CD4-positive, alpha-beta T cell (primary cell): ENCODE measurements around the gene NFRKB. TPM values are rescaled to one million over a fixed set of nuclear protein-coding genes. Genes with fewer than 3 reads are reported as not detected.

ENCODE experiments used
- ATAC-seq: fragments of 200-7000 bp; cut with Tn5 transposase; one replicate; pipeline ENCODE4 v1.10.0; 2022; ENCODE audit warnings: mild to moderate bottlenecking; ENCODE audit not compliant: poor library complexity
- CTCF ChIA-PET: fragments of 350-600 bp; sonication (Branson Sonifier 250); formaldehyde crosslinking; loops from one replicate; lab custom pipeline; 2021; ENCODE audit warnings: antibody characterized with exemption, inconsistent platforms; lab: Charles Lee
- POLR2A ChIA-PET: fragments of 350-600 bp; sonication (Branson Sonifier 250); formaldehyde crosslinking; loops from one replicate; lab custom pipeline; 2021; ENCODE audit warnings: antibody characterized with exemption, inconsistent platforms; lab: Charles Lee
- DNase-seq, 14 experiments: peaks; one replicate each; pipeline ENCODE4 v3.0.0-alpha.2; 2013 to 2020; ENCODE audit warnings: mixed read lengths in 2 of 14
- H3K27ac ChIP-seq, 2 donors: one replicate each; pipeline versions ENCODE4 v1.5.1 to v1.7.0; 2013; ENCODE audit warnings: low read length in 2 of 2, low read depth in 1 of 2, mild to moderate bottlenecking in 1 of 2
- H3K27me3 ChIP-seq, 2 experiments: 1 replicate in 1 of 2; 2 replicates in 1 of 2; pipeline versions ENCODE4 v1.6.1 to v1.7.0; 2013; ENCODE audit warnings: low read length in 2 of 2, control low read depth in 1 of 2, mild to moderate bottlenecking in 1 of 2, moderate library complexity in 1 of 2; ENCODE audit not compliant: insufficient read depth in 2 of 2, control insufficient read depth in 1 of 2
- H3K36me3 ChIP-seq: one replicate; pipeline ENCODE4 v1.6.1; 2013; ENCODE audit warnings: low read length, control low read depth; ENCODE audit not compliant: insufficient read depth
- H3K4me1 ChIP-seq: one replicate; pipeline ENCODE4 v1.6.1; 2013; ENCODE audit warnings: low read length, control low read depth; ENCODE audit not compliant: insufficient read depth
- H3K4me3 ChIP-seq: one replicate; pipeline ENCODE4 v1.5.1; 2013; ENCODE audit warnings: mild to moderate bottlenecking, low read length, moderate library complexity
- H3K9me3 ChIP-seq, 2 experiments: 1 replicate in 1 of 2; 2 replicates in 1 of 2; pipeline versions ENCODE4 v1.6.1 to v1.7.0; 2013; ENCODE audit warnings: low read length in 2 of 2, mild to moderate bottlenecking in 2 of 2, control low read depth in 1 of 2, moderate library complexity in 1 of 2; ENCODE audit not compliant: control insufficient read depth in 1 of 2, insufficient read depth in 1 of 2
- H3K27ac Mint-ChIP-seq: one replicate; pipeline ENCODE4 v1.8.0; 2020; ENCODE audit warnings: mixed read lengths
- H3K27me3 Mint-ChIP-seq: one replicate; pipeline ENCODE4 v1.8.0; 2021; ENCODE audit warnings: mixed read lengths
- H3K36me3 Mint-ChIP-seq: one replicate; pipeline ENCODE4 v1.8.0; 2021; ENCODE audit warnings: low read depth, mixed read lengths
- H3K4me1 Mint-ChIP-seq: one replicate; pipeline ENCODE4 v1.8.0; 2021; ENCODE audit warnings: low read depth, mixed read lengths
- H3K4me3 Mint-ChIP-seq: one replicate; pipeline ENCODE4 v1.8.0; 2020; ENCODE audit warnings: mild to moderate bottlenecking, mixed read lengths
- H3K9me3 Mint-ChIP-seq: one replicate; pipeline ENCODE4 v1.8.0; 2020; ENCODE audit warnings: mixed read lengths
- CTCF ChIP-seq: fragments of 200-600 bp; IDR thresholded peaks from one replicate; pipeline ENCODE4 v1.8.0; 2022; ENCODE audit warnings: antibody characterized with exemption, mild to moderate bottlenecking
- intact Hi-C, 2 experiments: fragments of 100-400 bp; cut with DNase I in 1 of 2; cut with micrococcal nuclease in 1 of 2; formaldehyde crosslinking; loops; one replicate each; pipeline versions ENCODE4 v1.15.1 to v1.9.0; 2023 to 2025; cut with DNase I, micrococcal nuclease
- total RNA-seq, 174 experiments: library from RNA in 2 of 174; stranded (reverse) in 2 of 174; gene quantifications; one replicate each; pipeline ENCODE4 v1.2.3 and lab custom pipeline; 2021 to 2026

Gene NFRKB
- total RNA-seq, 2 experiments from 2014 or later: 61.7 to 64.5 TPM

- ChIA-PET POLR2A (interaction anchor here (0.6 kb wide), 1 partner anchor 198 kb away, joined by 3 read pairs; no protein-coding TSS in a partner anchor), CTCF (interaction anchor here (0.6 to 1.7 kb wide), 2 partner anchors 10 to 351 kb away, joined by 4 to 8 read pairs; no protein-coding TSS in a partner anchor)
- Mint-ChIP-seq H3K4me3 (no peak overlapping the region), H3K27ac (no peak overlapping the region), H3K4me1 (no peaks in the 10 kb centered on the region), H3K9me3 (no peaks in the 10 kb centered on the region), H3K27me3 (no peaks in the 10 kb centered on the region), H3K36me3 (peaks cover 57% of the 10 kb centered on the region)
- TF ChIP-seq CTCF: no peak
- ATAC-seq: no peak
- no peaks in the 10 kb centered on the region for H3K4me1 ChIP-seq
- H3K27me3 ChIP-seq: no peaks in the 10 kb centered on the region
- intact Hi-C loops: no loop called here
- H3K9me3 ChIP-seq: no peaks in the 10 kb centered on the region
- H3K27ac ChIP-seq: no peak overlapping the region
- peaks cover 26% of the 10 kb centered on the region for H3K36me3 ChIP-seq
- no peak overlapping the region for H3K4me3 ChIP-seq
- no peak for DNase-seq
Measured at GRCh38 chr11:129932381-129933067, 37.1 kb upstream of the NFRKB start.

GRCh38 chr11:129930743-129931142, 35.4 kb upstream of the NFRKB start:
- peaks cover 55% of the 10 kb centered on the region for H3K36me3 Mint-ChIP-seq
- Histone ChIP-seq H3K4me3 (no peak overlapping the region), H3K27ac (peak overlapping the region in 1 of 2 donors; percentile 22), H3K4me1 (no peaks in the 10 kb centered on the region), H3K27me3 (no peaks in the 10 kb centered on the region), H3K36me3 (peaks cover 26% of the 10 kb centered on the region), H3K9me3 (no peaks in the 10 kb centered on the region)
- ChIA-PET POLR2A (no interaction called here), CTCF (no interaction called here)
- no peaks in the 10 kb centered on the region for H3K27me3 Mint-ChIP-seq
- no peak for TF ChIP-seq CTCF
- H3K4me1 Mint-ChIP-seq: no peaks in the 10 kb centered on the region
- H3K9me3 Mint-ChIP-seq: no peaks in the 10 kb centered on the region
- intact Hi-C loops: no loop called here
- DNase-seq (peak in 2 of 14 experiments; percentile 30 to 37), ATAC-seq (no peak)
- H3K4me3 Mint-ChIP-seq: no peak overlapping the region
- no peak overlapping the region for H3K27ac Mint-ChIP-seq

- POLR2A ChIA-PET: no interaction called here
- Histone ChIP-seq H3K9me3 (no peaks in the 10 kb centered on the region), H3K36me3 (peaks cover 23% of the 10 kb centered on the region), H3K4me1 (no peaks in the 10 kb centered on the region), H3K27me3 (no peaks in the 10 kb centered on the region), H3K4me3 (no peak overlapping the region), H3K27ac (peak overlapping the region in 1 of 2 donors; percentile 22)
- no peaks in the 10 kb centered on the region for H3K4me1 Mint-ChIP-seq
- no peak overlapping the region for H3K27ac Mint-ChIP-seq
- H3K36me3 Mint-ChIP-seq: peaks cover 52% of the 10 kb centered on the region
- TF ChIP-seq CTCF: no peak
- no peak overlapping the region for H3K4me3 Mint-ChIP-seq
- no peaks in the 10 kb centered on the region for H3K9me3 Mint-ChIP-seq
- H3K27me3 Mint-ChIP-seq: no peaks in the 10 kb centered on the region
- CTCF ChIA-PET: no interaction called here
- ATAC-seq (no peak), DNase-seq (peak in 2 of 14 experiments; percentile 39 to 48)
- intact Hi-C loops: no loop called here
Measured at GRCh38 chr11:129930296-129930695, 34.9 kb upstream of the NFRKB start.
